ENCODE results near the gene ARHGAP15. TPM values are rescaled to one million over a fixed set of nuclear protein-coding genes. Genes with fewer than 3 reads are reported as not detected.

The ARHGAP15 gene
- total RNA-seq, 4 donors from 2014 or later: 1.2 to 6.0 (median 3.4) TPM

- no peaks in the 10 kb centered on the region for H3K4me1 ChIP-seq
- H3K27me3 ChIP-seq: no peaks in the 10 kb centered on the region
- no peak for DNase-seq (ENCODE audit: low spot score in 2 of 2)
- no peak for TF ChIP-seq POLR2AphosphoS5 (IDR thresholded peaks at IDR 0.05)
- no peak for TF ChIP-seq EP300 (IDR thresholded peaks at IDR 0.05)
- TF ChIP-seq POLR2A (IDR thresholded peaks at IDR 0.05): no peak
- TF ChIP-seq CTCF (IDR thresholded peaks at IDR 0.05): no peak
- H3K9me3 ChIP-seq: no peaks in the 10 kb centered on the region
- H3K36me3 ChIP-seq: no peaks in the 10 kb centered on the region
- no peak overlapping the region for H3K4me3 ChIP-seq
- 74% methylated on average over 5 of the region's 5 CpGs for WGBS
- H3K27ac ChIP-seq: no peak overlapping the region
Measured at GRCh38 chr2:143679617-143680016, 550.4 kb downstream of the ARHGAP15 start.

DNA sequence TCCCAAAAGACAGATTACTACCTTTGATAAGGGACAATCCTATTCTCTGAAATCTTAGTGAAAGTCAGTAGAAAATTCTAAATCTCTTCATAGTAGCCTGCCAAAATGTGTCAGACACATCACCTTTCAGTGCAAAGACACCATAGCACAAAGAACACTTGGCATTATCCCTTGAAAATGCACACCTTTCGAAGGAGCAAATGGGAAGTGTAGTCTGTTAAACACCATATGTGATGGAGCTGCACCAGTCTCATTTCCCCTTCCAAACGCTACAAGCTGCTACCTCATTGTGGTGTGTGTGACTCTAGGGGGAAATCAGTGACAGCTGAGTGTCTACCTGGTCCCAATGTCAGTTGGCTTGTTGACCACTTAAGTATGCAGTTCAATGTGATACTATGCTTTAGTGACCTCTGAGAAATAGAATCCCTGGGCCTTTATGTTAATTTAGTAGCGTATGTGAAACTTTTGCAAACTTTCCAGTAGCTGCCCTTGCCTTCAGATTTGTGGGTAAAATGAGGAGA, 551.7 kb downstream of the ARHGAP15 start:
- Histone ChIP-seq H3K36me3 (no peaks in the 10 kb centered on the region), H3K9me3 (no peaks in the 10 kb centered on the region), H3K27me3 (no peaks in the 10 kb centered on the region), H3K4me1 (no peaks in the 10 kb centered on the region), H3K27ac (no peak overlapping the region), H3K4me3 (no peak overlapping the region)
- TF ChIP-seq CTCF (IDR thresholded peaks at IDR 0.05) (no peak), POLR2A (IDR thresholded peaks at IDR 0.05) (no peak), POLR2AphosphoS5 (IDR thresholded peaks at IDR 0.05) (no peak), EP300 (IDR thresholded peaks at IDR 0.05) (no peak)
- 95% methylated on average over 3 of the region's 3 CpGs for WGBS
- DNase-seq (ENCODE audit: low spot score in 2 of 2): no peak

- Histone ChIP-seq H3K4me3 (no peak overlapping the region), H3K4me1 (no peaks in the 10 kb centered on the region), H3K9me3 (no peaks in the 10 kb centered on the region), H3K27ac (no peak overlapping the region), H3K27me3 (no peaks in the 10 kb centered on the region), H3K36me3 (no peaks in the 10 kb centered on the region)
- no peak for TF ChIP-seq EP300 (IDR thresholded peaks at IDR 0.05)
- TF ChIP-seq POLR2A (IDR thresholded peaks at IDR 0.05): no peak
- TF ChIP-seq POLR2AphosphoS5 (IDR thresholded peaks at IDR 0.05): no peak
- no peak for TF ChIP-seq CTCF (IDR thresholded peaks at IDR 0.05)
- no peak for DNase-seq (ENCODE audit: low spot score in 2 of 2)
- WGBS: 86% methylated on average over 5 of the region's 5 CpGs
Measured at GRCh38 chr2:143682436-143683055, 553.3 kb downstream of the ARHGAP15 start.

- Histone ChIP-seq H3K4me1 (no peaks in the 10 kb centered on the region), H3K36me3 (no peaks in the 10 kb centered on the region), H3K4me3 (no peak overlapping the region), H3K27me3 (no peaks in the 10 kb centered on the region), H3K9me3 (no peaks in the 10 kb centered on the region), H3K27ac (no peak overlapping the region)
- TF ChIP-seq EP300 (IDR thresholded peaks at IDR 0.05): no peak
- no peak for TF ChIP-seq CTCF (IDR thresholded peaks at IDR 0.05)
- no peak for TF ChIP-seq POLR2A (IDR thresholded peaks at IDR 0.05)
- no peak for TF ChIP-seq POLR2AphosphoS5 (IDR thresholded peaks at IDR 0.05)
- DNase-seq (ENCODE audit: low spot score in 2 of 2): no peak
- WGBS: 88% methylated on average over 1 of the region's 1 CpG
Measured at GRCh38 chr2:143683977-143684376, 554.8 kb downstream of the ARHGAP15 start.

DNA sequence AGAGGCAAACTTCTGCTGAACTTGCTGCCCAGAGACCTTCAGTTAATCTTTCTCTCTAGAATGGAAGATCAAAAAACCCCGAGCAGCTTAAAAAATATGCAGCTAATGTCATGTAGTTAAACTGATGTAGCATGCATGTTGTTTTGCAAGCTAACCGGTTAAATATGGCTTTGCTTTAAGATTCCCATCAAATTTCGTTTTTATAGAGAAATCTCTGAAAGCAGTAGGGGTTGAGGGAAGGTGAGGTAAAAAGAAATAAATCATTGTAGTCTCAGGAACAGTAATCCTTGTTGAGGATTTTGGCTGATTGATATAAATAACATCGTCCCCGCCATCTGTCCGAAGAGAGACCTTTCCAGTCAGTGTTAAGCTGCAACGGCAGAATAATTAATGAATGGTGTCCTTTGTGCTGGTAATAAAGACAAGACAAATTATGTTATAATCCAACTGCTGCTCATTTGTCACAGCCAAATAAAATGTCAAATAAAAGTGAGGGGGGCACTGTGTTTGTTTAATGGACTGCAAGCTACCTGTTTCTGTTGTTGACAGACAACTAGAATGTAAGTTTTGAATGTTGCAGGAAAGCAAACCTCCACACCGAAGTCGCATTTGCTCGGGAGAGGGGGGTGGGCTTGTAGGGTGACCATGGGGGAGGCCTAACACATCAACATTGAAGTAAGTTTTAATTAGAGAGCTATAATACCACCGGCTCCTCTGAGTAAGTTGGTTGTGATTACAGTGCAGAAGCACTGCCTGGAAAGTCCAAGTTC, 555.5 kb downstream of the ARHGAP15 start:
- Histone ChIP-seq H3K9me3 (no peaks in the 10 kb centered on the region), H3K27me3 (no peaks in the 10 kb centered on the region), H3K4me3 (no peak overlapping the region), H3K4me1 (no peaks in the 10 kb centered on the region), H3K27ac (no peak overlapping the region), H3K36me3 (no peaks in the 10 kb centered on the region)
- no peak for DNase-seq (ENCODE audit: low spot score in 2 of 2)
- 76% methylated on average over 11 of the region's 11 CpGs for WGBS
- no peak for TF ChIP-seq EP300 (IDR thresholded peaks at IDR 0.05)
- no peak for TF ChIP-seq POLR2AphosphoS5 (IDR thresholded peaks at IDR 0.05)
- no peak for TF ChIP-seq POLR2A (IDR thresholded peaks at IDR 0.05)

Data from suprapubic skin (tissue), 4 donors.